ENCODE results near the gene LENEP.

LENEP gene

GRCh38 chr1:154967331-154967950, 25.9 kb upstream of the LENEP start:
- H3K36me3 Mint-ChIP-seq (ENCODE audit: low read depth) = peaks cover 87% of the 10 kb centered on the region
- peaks cover 46% of the 10 kb centered on the region for H3K4me1 Mint-ChIP-seq (ENCODE audit: low read depth)
- H3K9me3 Mint-ChIP-seq = no peaks in the 10 kb centered on the region
- no peak overlapping the region for H3K4me3 Mint-ChIP-seq
- H3K27ac Mint-ChIP-seq = peak overlapping the region; percentile 68
- DNase-seq = no peak
- H3K27me3 Mint-ChIP-seq = no peaks in the 10 kb centered on the region

DNA sequence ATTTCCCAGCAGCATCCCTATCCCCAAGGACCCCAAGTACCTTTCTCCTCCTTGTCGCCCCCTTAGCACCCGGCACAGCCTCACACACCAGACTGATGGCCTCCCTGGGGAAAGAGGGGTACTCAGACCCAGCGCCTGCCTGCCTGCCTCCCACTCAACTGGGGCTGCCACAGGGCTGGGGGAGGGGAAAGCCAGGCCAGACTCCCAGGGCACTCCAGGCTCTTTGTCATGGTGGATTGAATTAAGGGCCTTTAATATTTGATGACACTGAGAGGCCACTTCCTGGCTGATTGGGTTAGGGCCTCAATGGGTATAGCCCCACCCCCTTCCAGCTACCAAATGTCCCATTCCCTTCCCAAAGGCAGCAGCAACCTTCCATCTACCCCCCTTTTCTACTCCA, 24.7 kb upstream of the LENEP start:
- Mint-ChIP-seq H3K4me1 (ENCODE audit: low read depth) (peaks cover 40% of the 10 kb centered on the region), H3K27me3 (no peaks in the 10 kb centered on the region), H3K27ac (peak overlapping the region; percentile 85), H3K9me3 (no peaks in the 10 kb centered on the region), H3K4me3 (no peak overlapping the region), H3K36me3 (ENCODE audit: low read depth) (peaks cover 79% of the 10 kb centered on the region)
- no peak for DNase-seq

- H3K36me3 Mint-ChIP-seq (ENCODE audit: low read depth) = peaks cover 74% of the 10 kb centered on the region
- no peak for DNase-seq
- H3K4me3 Mint-ChIP-seq = no peak overlapping the region
- H3K9me3 Mint-ChIP-seq = no peaks in the 10 kb centered on the region
- H3K27ac Mint-ChIP-seq = peak overlapping the region; percentile 85
- H3K27me3 Mint-ChIP-seq = no peaks in the 10 kb centered on the region
- peaks cover 36% of the 10 kb centered on the region for H3K4me1 Mint-ChIP-seq (ENCODE audit: low read depth)
These were observed 24.1 kb upstream of the LENEP start for GRCh38 chr1:154969246-154969645.

DNA sequence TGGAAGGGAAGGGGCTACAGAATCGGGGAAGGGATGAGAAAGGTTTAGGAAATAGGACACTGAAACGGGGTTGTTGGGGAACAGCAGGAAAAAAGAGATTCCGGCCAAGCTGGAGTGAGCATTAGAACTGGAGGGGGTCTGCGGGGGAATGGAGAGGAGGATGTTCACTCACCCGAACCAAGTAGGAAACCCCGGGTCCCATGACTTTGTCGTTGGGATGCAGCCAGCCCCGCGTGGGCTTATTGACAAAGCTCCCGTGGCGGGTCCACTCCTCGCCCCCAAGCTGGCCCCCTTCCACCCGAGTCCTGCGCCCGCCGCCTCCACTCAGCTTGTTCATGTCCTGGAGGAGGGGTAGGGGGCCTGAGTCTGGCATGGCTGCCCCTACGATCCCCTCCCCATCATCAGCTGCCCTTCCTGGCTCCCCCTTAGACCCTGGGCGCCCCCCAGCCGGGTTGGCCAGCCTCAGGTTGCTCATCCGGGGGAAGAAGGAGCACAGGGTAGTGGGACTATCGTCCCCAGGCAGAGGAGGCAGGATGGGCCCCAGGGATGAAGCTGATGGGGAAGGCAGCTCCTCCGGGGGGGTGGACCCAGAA, 23.4 kb upstream of the LENEP start:
- H3K36me3 Mint-ChIP-seq (ENCODE audit: low read depth) = peaks cover 66% of the 10 kb centered on the region
- H3K4me1 Mint-ChIP-seq (ENCODE audit: low read depth) = peaks cover 33% of the 10 kb centered on the region
- H3K4me3 Mint-ChIP-seq = no peak overlapping the region
- H3K9me3 Mint-ChIP-seq = no peaks in the 10 kb centered on the region
- DNase-seq = no peak
- no peaks in the 10 kb centered on the region for H3K27me3 Mint-ChIP-seq
- peak overlapping the region; percentile 88 for H3K27ac Mint-ChIP-seq

- peak within 1 kb of the TSS; percentile 40 for H3K4me3 Mint-ChIP-seq
- H3K27me3 Mint-ChIP-seq = no peaks in the 10 kb centered on the region
These were observed 22.6 kb upstream of the LENEP start, which contains the start of gene SHC1 for GRCh38 chr1:154970631-154971340. Gene SHC1 (minus strand): TSS chr1:154970747. CDS start chr1:154970526, 221 bp downstream.

DNA sequence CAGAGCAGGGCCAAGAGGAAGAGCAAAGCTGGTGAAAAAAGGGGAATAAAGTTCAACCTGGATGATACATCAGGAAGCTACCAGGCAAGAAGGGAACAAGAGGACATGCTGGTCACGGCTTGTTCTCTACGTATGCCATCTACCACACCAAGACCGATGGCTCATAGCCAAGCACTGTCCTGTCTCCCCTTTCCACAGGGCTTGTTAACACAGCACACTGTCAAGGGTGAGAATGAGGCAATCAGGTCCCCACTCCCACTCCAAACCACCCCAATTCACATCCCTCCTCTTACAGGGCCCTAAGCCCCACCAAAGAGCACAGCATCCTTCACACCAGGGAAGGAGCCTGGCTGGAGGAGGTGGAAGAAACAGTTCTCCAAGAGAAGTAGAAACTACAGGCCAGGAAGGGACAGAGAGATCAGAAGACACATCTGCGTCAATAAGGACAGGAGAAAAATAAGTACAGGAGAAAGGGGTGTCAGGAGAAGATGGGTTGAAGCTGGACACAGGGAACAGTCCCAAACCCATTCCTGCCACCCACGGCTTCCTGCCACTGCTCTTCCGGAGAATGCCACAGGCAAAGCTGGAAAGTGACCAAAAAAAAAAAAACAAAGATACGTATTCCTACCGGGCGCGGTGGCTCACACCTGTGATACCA, 21.9 kb upstream of the LENEP start:
- Mint-ChIP-seq H3K27me3 (no peaks in the 10 kb centered on the region), H3K9me3 (no peaks in the 10 kb centered on the region), H3K27ac (peak overlapping the region; percentile 88), H3K4me1 (ENCODE audit: low read depth) (peaks cover 33% of the 10 kb centered on the region), H3K36me3 (ENCODE audit: low read depth) (peaks cover 52% of the 10 kb centered on the region), H3K4me3 (peak overlapping the region; percentile 27)
- DNase-seq = no peak

More at GRCh38 chr1:154970631-154971340, 22.6 kb upstream of the LENEP start, which contains the start of gene SHC1:
- Mint-ChIP-seq H3K9me3 (no peaks in the 10 kb centered on the region), H3K36me3 (ENCODE audit: low read depth) (peaks cover 59% of the 10 kb centered on the region), H3K27ac (peak within 1 kb of the TSS; percentile 88), H3K4me1 (ENCODE audit: low read depth) (peaks cover 33% of the 10 kb centered on the region)
- DNase-seq = peak; percentile 54

DNA sequence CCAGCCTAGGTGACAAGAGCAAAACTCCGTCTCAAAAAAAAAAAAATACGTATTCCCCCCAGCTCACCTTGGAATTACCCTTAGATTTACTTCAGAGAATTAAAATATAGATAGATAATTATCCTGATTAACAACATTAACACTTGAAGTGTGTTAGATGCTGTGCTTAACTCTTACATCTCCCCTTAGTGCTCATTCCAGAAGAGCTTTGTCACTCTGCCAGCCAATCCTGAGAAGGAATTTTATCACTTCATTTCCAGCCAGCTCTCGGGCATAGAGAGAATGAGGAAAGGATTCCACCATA, 21.2 kb upstream of the LENEP start:
- peaks cover 33% of the 10 kb centered on the region for H3K4me1 Mint-ChIP-seq (ENCODE audit: low read depth)
- no peak overlapping the region for H3K27ac Mint-ChIP-seq
- DNase-seq = no peak
- H3K36me3 Mint-ChIP-seq (ENCODE audit: low read depth) = peaks cover 45% of the 10 kb centered on the region
- no peak overlapping the region for H3K4me3 Mint-ChIP-seq
- no peaks in the 10 kb centered on the region for H3K9me3 Mint-ChIP-seq
- no peaks in the 10 kb centered on the region for H3K27me3 Mint-ChIP-seq

DNA sequence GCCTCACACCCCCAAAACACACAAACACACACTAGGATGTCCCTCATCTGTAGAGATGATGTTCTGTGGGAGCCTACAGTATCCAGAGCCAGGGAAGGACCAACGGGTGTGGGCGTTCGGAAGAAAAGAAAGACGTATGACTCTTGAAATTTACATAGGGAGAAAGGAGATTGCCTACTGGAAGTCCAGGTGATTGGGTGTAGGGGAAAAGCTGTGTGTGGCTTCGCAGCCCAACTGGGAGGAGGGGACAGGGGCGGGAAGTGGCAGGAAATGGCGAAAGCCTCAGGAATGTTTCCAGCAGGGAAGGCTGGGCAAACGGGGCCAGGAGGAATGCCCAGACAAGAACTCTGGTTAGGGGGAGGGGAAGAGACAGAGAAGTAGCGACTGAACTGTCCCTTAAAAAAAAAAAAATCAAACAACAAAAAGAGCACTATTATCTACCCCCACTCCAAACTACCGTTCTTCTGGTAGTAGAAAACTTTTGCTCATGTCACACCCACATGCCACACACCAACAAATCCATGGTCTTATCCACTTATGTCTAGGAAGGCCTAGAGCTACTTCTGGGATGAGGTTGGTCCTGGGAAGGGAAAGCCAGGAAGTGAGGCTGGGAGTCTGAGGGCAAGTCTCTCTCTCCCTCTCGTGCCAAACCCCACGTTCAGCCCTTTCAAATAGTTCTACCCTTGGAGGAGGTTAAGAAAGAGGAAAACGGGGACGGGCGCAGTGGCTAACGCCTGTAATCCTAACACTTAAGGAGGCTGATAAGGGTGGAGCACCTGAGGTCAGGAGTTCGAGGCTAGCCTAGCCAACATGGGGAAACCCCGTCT, 20.7 kb upstream of the LENEP start:
- Mint-ChIP-seq H3K9me3 (no peaks in the 10 kb centered on the region), H3K27me3 (no peaks in the 10 kb centered on the region), H3K36me3 (ENCODE audit: low read depth) (peaks cover 39% of the 10 kb centered on the region), H3K4me1 (ENCODE audit: low read depth) (peaks cover 37% of the 10 kb centered on the region), H3K4me3 (no peak overlapping the region), H3K27ac (no peak overlapping the region)
- no peak for DNase-seq

- H3K27me3 Mint-ChIP-seq = no peaks in the 10 kb centered on the region
- no peaks in the 10 kb centered on the region for H3K9me3 Mint-ChIP-seq
- H3K4me3 Mint-ChIP-seq = no peak overlapping the region
- peaks cover 31% of the 10 kb centered on the region for H3K36me3 Mint-ChIP-seq (ENCODE audit: low read depth)
- DNase-seq = peak; percentile 93
- H3K4me1 Mint-ChIP-seq (ENCODE audit: low read depth) = peaks cover 39% of the 10 kb centered on the region
- H3K27ac Mint-ChIP-seq = no peak overlapping the region
These were observed 19.9 kb upstream of the LENEP start for GRCh38 chr1:154973344-154974101.

DNA sequence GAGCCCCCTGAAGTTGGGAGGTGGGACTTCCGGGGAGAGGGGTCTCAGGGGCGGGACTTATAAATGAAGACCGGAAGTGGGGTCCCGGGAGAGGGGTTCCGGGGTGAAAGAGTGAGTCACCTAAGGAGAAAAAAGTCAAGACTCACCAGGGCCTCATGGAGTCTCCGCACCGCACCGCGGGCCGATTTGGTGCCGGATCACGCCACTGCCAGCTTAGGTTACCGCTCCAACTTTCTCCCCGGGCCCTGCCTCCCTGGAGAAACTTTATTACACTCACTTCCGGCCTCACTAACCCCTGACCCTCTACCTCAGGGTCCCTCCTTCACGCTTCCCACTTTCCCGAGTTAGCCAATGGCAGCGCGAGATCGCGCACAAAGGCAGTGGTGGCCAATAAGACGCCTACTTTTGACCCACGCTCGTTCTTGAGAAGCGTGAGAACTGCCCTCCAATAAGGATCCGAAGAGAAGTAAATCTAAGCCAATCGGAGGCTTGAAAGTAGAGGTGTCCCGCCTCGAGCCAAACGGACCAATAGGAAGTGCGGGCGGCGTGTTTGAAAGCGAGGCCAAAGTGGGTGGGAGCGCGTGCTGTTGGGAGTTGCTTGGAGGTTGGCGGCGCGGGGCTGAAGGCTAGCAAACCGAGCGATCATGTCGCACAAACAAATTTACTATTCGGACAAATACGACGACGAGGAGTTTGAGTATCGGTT, 19.1 kb upstream of the LENEP start, which contains the start of gene CKS1B:
CKS1B (plus strand) TSS at position 580 of the 706 bp plus-strand sequence; CDS start at position 645, 65 bp downstream.
- H3K4me1 Mint-ChIP-seq (ENCODE audit: low read depth) = peaks cover 35% of the 10 kb centered on the region
- no peak within 1 kb of the TSS for H3K27ac Mint-ChIP-seq
- H3K27me3 Mint-ChIP-seq = no peaks in the 10 kb centered on the region
- H3K36me3 Mint-ChIP-seq (ENCODE audit: low read depth) = peaks cover 24% of the 10 kb centered on the region
- H3K4me3 Mint-ChIP-seq = no peak within 1 kb of the TSS
- no peak for DNase-seq
- H3K9me3 Mint-ChIP-seq = no peaks in the 10 kb centered on the region

DNA sequence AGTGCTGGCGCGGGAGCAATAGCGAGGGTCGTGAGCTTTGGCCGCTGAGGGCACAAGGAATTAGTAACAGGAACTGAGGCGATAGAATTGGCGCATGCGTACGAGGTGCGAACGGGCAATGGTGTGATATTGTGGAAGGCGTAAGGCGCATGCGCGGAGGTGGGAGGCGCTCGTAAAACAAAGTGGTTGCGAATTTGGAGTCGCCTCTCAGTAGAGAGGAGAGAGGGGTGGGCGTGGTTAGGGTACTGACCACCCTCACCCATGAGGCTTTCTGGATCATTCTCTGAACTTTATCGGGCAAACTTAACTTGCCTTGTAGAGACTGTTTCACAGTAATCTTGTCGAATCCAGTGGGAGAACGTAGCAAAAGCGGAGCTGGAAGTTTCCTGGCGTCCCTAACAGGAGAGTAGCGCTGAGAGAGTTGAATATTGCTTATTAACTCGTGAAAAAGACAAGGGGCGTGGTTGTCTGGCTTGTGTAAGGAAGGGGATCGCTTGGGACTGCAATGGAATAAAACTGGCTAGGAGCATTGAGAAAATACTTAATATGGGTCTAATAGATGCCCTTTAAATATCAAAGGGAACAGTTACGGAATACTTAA, 18.5 kb upstream of the LENEP start:
- peaks cover 19% of the 10 kb centered on the region for H3K36me3 Mint-ChIP-seq (ENCODE audit: low read depth)
- H3K27me3 Mint-ChIP-seq = no peaks in the 10 kb centered on the region
- no peaks in the 10 kb centered on the region for H3K9me3 Mint-ChIP-seq
- H3K4me3 Mint-ChIP-seq = no peak overlapping the region
- H3K27ac Mint-ChIP-seq = no peak overlapping the region
- peaks cover 32% of the 10 kb centered on the region for H3K4me1 Mint-ChIP-seq (ENCODE audit: low read depth)
- DNase-seq = peak; percentile 94

- H3K4me1 Mint-ChIP-seq (ENCODE audit: low read depth) = peaks cover 32% of the 10 kb centered on the region
- H3K4me3 Mint-ChIP-seq = no peak overlapping the region
These were observed 17.9 kb upstream of the LENEP start for GRCh38 chr1:154975409-154976059.

More at GRCh38 chr1:154975409-154976059, 17.9 kb upstream of the LENEP start:
- peak; percentile 78 for DNase-seq
- Mint-ChIP-seq H3K36me3 (ENCODE audit: low read depth) (peaks cover 19% of the 10 kb centered on the region), H3K27me3 (no peaks in the 10 kb centered on the region), H3K27ac (no peak overlapping the region), H3K9me3 (no peaks in the 10 kb centered on the region)
